PFSK-1 (cell line): Measurements from ENCODE around the gene RRP1.

Experiments used
- FOXP2 ChIP-seq: optimal IDR thresholded peaks from 2 replicates; pipeline ENCODE3; 2011; ENCODE audit warnings: borderline replicate concordance, control low read depth, inconsistent platforms; ENCODE audit not compliant: insufficient read depth; ENCODE audit errors: extremely low read length, extremely low read depth
- POLR2AphosphoS5 ChIP-seq: IDR thresholded peaks from 2 replicates; pipeline ENCODE4 v1.6.1; 2012; ENCODE audit warnings: low read depth, mild to moderate bottlenecking, control low read depth, low read length, moderate library complexity
- SIN3A ChIP-seq: IDR thresholded peaks from 2 replicates; pipeline ENCODE4 v1.6.1; 2012; ENCODE audit warnings: mild to moderate bottlenecking, low read length, moderate library complexity, borderline replicate concordance; ENCODE audit not compliant: insufficient read depth
- TAF1 ChIP-seq: IDR thresholded peaks from 2 replicates; pipeline ENCODE4 v1.6.1; 2012; ENCODE audit warnings: low read length, control low read depth, borderline replicate concordance; ENCODE audit not compliant: insufficient read depth
- TF ChIP-seq, protein P1 (sequence below), 2 experiments: IDR thresholded peaks; 2 replicates each; pipeline versions ENCODE4 v1.6.1 to v1.8.0; 2011 to 2012; ENCODE audit warnings: low read depth in 2 of 2, low read length in 2 of 2, control low read depth in 1 of 2, inconsistent platforms in 1 of 2, mild to moderate bottlenecking in 1 of 2, moderate library complexity in 1 of 2; ENCODE audit not compliant: insufficient read depth in 1 of 2

The RRP1 gene

DNA sequence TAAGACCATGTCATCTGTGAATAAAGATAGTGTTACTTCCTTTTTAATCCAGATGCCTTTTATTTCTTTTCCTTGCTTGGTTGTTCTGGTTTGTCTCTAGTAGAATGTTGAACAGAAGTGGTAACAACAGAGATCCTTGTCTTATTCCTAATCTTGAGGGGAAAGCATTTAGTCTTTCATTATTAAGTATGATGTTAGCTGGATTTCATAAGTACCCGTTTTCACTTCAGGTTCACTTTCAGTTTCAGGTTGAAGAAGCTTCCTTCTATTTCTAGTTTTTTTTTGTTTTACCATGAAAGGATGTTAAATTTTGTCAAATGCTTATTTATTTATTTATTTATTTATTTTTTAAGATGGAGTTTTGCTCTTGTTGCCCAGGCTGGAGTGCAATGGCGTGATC lies 53.4 kb downstream of the RRP1 start:
- TF ChIP-seq POLR2AphosphoS5 (no peak), SIN3A (no peak), TAF1 (no peak), FOXP2 (no peak)
- TF ChIP-seq, protein P1, sequence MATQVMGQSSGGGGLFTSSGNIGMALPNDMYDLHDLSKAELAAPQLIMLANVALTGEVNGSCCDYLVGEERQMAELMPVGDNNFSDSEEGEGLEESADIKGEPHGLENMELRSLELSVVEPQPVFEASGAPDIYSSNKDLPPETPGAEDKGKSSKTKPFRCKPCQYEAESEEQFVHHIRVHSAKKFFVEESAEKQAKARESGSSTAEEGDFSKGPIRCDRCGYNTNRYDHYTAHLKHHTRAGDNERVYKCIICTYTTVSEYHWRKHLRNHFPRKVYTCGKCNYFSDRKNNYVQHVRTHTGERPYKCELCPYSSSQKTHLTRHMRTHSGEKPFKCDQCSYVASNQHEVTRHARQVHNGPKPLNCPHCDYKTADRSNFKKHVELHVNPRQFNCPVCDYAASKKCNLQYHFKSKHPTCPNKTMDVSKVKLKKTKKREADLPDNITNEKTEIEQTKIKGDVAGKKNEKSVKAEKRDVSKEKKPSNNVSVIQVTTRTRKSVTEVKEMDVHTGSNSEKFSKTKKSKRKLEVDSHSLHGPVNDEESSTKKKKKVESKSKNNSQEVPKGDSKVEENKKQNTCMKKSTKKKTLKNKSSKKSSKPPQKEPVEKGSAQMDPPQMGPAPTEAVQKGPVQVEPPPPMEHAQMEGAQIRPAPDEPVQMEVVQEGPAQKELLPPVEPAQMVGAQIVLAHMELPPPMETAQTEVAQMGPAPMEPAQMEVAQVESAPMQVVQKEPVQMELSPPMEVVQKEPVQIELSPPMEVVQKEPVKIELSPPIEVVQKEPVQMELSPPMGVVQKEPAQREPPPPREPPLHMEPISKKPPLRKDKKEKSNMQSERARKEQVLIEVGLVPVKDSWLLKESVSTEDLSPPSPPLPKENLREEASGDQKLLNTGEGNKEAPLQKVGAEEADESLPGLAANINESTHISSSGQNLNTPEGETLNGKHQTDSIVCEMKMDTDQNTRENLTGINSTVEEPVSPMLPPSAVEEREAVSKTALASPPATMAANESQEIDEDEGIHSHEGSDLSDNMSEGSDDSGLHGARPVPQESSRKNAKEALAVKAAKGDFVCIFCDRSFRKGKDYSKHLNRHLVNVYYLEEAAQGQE (IDR thresholded peaks at IDR 0.05; ENCODE audit: insufficient read depth in 1 of 2, low read depth in 2 of 2, low read length in 2 of 2): no peak

DNA sequence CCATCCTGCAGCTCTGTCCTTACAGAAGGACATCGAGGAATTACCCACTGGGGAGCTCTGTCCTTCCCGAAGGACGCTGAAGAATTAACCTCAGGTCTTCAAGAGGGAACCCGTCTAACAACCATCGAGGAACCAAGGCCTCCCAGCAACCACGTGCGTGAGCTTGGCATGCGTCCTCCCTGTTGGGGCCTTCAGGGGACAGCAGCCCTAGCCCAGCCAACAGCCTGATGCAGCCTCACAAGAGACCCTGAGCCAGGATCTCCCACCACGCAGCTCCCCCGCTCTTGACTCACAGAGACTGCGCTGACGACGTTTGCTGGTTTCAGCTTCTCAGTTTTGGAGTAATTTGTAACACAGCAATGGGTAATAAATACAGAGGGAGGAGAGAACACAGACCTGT lies 56.0 kb downstream of the RRP1 start:
- TF ChIP-seq, protein P1 (IDR thresholded peaks at IDR 0.05; ENCODE audit: insufficient read depth in 1 of 2, low read depth in 2 of 2, low read length in 2 of 2): no peak
- TF ChIP-seq POLR2AphosphoS5 (no peak), FOXP2 (no peak), SIN3A (no peak), TAF1 (no peak)

DNA sequence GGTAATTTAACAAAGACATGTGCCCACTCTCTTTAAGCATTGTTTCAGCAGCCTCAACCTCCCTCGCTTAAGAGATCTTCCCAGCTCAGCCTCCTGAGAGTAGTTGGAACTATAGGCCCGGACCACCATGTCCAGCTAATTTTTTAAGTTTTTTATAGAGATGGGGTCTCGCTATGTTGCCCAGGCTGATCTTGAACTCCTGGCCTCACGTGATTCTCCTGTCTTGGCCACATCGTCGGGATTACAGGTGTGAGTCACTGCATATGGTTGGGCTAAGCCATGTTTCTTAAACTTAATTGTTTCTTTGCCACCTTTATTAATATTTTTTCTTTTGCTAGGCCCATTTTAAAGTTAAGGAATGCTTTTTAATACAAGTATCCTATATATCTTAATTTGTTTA lies 57.1 kb downstream of the RRP1 start:
- no peak for TF ChIP-seq TAF1
- TF ChIP-seq, protein P1 (IDR thresholded peaks at IDR 0.05; ENCODE audit: insufficient read depth in 1 of 2, low read depth in 2 of 2, low read length in 2 of 2): no peak
- TF ChIP-seq POLR2AphosphoS5: no peak
- TF ChIP-seq FOXP2: no peak
- no peak for TF ChIP-seq SIN3A

DNA sequence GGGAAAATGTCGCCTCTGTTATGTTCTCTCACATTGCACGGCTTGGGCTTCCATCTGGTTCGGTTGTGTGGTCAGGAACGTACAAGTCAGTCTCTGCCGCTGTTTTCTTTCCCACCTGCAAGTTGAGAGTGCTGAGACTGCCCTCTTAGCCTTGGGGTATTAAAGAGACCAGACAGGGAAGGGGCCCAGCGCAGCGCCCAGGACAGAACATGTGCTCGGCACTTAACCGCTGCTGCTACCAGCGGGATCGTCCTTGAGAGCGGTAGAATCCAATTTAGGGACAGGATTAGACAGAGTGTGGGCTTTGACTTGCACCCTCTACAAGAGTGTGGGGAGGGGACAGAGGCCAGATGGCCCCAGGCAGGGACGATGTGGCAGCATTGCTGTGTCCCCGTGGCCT lies 57.9 kb downstream of the RRP1 start:
- TF ChIP-seq FOXP2 (no peak), SIN3A (no peak)

DNA sequence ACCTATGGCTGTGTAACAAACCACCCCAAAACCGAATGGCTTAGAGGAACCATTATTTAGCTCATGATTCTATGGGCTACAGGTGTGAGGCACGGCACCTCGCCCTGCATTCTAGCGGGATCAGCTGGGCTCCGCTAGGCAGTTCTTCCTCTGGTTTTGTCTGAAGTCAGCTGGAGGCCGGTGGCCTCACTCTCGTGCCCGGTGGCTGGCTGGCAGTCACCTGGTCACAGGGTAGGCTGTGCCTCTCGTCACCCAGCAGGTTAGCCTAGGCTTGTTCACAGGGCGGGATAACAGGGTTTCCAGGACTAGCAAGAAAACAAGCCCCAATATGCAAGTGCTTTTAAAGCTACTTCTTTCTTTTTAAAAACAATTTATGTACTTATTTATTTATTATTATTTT lies 59.4 kb downstream of the RRP1 start:
- TF ChIP-seq SIN3A: no peak
- TF ChIP-seq POLR2AphosphoS5: no peak

DNA sequence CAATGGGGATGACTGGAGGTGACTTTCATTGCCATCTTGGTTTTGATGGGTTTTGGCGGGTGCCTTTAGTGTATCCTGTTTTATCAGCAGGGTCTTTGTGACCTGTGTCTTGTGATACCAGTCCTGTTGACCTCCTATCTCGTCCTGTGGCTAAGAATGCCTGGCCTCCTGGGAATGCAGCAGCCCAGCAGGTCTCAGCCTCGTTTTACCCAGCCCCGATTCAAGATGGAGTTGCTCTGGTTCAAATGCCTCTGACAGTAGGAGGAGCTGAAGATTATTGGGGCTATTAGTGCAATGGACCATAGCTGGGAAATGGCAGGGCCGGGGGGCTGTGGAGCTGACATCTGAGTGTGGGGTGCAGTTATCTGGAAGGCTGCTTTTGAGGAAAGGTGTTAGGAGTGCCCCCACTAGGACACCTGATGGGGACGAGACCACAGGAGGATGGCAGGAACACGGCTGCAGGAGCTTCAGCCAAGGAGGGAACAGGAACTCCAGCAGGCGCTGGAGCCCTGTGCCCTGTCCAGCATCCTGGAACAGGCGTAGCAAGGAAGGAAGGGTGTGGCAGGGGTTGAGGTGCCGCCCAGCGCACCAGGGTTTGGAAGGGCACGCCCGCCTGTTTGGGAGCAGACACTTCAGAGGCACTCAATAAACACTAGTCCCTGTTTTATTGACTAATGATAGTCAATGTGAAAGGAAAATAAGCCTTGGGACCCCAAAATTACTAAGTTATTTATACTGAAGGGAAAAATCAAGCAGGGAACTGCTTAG lies 60.3 kb downstream of the RRP1 start:
- no peak for TF ChIP-seq SIN3A
- no peak for TF ChIP-seq FOXP2
- no peak for TF ChIP-seq TAF1
- TF ChIP-seq POLR2AphosphoS5: no peak
- TF ChIP-seq, protein P1 (IDR thresholded peaks at IDR 0.05; ENCODE audit: insufficient read depth in 1 of 2, low read depth in 2 of 2, low read length in 2 of 2): no peak
